Glutamatergic neuron (in vitro differentiated cells): ENCODE results near the gene OR13C3. TPM values are rescaled to one million over a fixed set of nuclear protein-coding genes. Genes with fewer than 3 reads are reported as not detected.

Source experiments
- DNase-seq: peaks from one replicate; pipeline ENCODE4 v3.0.0; 2022
- H3K27ac Mint-ChIP-seq: one replicate; pipeline ENCODE4 v1.8.0; 2020; ENCODE audit warnings: mild to moderate bottlenecking, mixed read lengths, inconsistent platforms; ENCODE audit not compliant: unreplicated experiment
- H3K27me3 Mint-ChIP-seq: one replicate; pipeline ENCODE4 v1.8.0; 2020; ENCODE audit warnings: mild to moderate bottlenecking, moderate library complexity, mixed read lengths, inconsistent platforms; ENCODE audit not compliant: unreplicated experiment
- H3K36me3 Mint-ChIP-seq: one replicate; pipeline ENCODE4 v1.8.0; 2020; ENCODE audit warnings: mild to moderate bottlenecking, mixed read lengths, inconsistent platforms; ENCODE audit not compliant: unreplicated experiment
- H3K4me1 Mint-ChIP-seq: one replicate; pipeline ENCODE4 v1.8.0; 2020; ENCODE audit warnings: mild to moderate bottlenecking, low read depth, mixed read lengths, inconsistent platforms; ENCODE audit not compliant: unreplicated experiment
- H3K4me3 Mint-ChIP-seq: one replicate; pipeline ENCODE4 v1.8.0; 2020; ENCODE audit warnings: mild to moderate bottlenecking, mixed read lengths, inconsistent platforms; ENCODE audit not compliant: unreplicated experiment
- H3K9me3 Mint-ChIP-seq: one replicate; pipeline ENCODE4 v1.8.0; 2020; ENCODE audit warnings: mild to moderate bottlenecking, moderate library complexity, mixed read lengths, inconsistent platforms; ENCODE audit not compliant: unreplicated experiment
- CTCF ChIP-seq: fragments of 200-600 bp; sonication (generic); IDR thresholded peaks from one replicate; pipeline ENCODE4 v1.5.0; 2021; ENCODE audit not compliant: partially characterized antibody, unreplicated experiment
- total RNA-seq: library from RNA; stranded (reverse); fragmentation: NEBNext Ultra II Directional; extraction: Animal tissue kit (Norgen Biotek cat#: 25700); gene quantifications from one replicate; pipeline ENCODE4 v1.2.1, GENCODE V29; 2021; ENCODE audit not compliant: unreplicated experiment

OR13C3 gene
- total RNA-seq, 1 donor from 2014 or later: not detected

DNA sequence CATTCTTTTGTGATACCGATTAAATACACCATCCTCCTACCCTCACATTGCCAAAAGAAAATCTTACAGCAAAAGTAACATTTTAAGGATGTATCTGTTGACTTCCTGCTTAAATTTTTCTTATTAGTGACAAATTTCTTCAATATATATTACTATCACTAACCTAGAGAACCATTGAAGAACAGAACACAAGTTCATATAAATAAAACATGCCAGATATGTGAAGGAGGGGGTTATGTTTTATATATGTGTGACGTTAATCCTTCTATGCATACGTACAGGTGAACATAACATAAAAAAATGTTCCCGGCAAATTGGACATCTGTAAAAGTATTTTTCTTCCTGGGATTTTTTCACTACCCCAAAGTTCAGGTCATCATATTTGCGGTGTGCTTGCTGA, 32.7 kb downstream of the OR13C3 start, which contains the start of gene OR13F1:
Gene OR13F1 (plus strand): TSS at position 301 of the 400 bp plus-strand sequence. CDS start 0 bp downstream, at position 301.
- no peaks in the 10 kb centered on the region for H3K36me3 Mint-ChIP-seq
- no peak for DNase-seq
- H3K27ac Mint-ChIP-seq: no peak within 1 kb of the TSS
- no peak for TF ChIP-seq CTCF
- H3K4me3 Mint-ChIP-seq: no peak within 1 kb of the TSS
- H3K9me3 Mint-ChIP-seq: no peaks in the 10 kb centered on the region
- H3K4me1 Mint-ChIP-seq: no peaks in the 10 kb centered on the region
- H3K27me3 Mint-ChIP-seq: no peaks in the 10 kb centered on the region

DNA sequence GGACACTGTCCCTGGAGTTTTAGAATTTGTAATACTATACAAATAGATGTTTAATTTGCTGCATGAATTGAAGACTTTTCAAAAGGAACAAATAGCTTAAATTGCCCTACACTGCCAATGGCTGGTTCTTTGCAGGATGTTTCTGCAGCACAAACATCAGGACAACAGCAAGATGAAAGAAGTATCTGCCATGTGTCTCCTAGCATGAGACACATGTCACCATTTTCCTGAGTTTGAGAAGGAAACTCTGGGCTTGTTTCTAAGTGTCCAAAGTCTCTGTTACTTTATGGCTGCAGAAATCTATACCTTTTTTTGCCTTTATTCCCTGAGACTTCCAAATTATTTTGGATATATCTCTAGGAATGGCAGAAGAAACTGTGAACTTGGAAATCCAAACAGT, 33.2 kb downstream of the OR13C3 start:
- Mint-ChIP-seq H3K27ac (no peak overlapping the region), H3K36me3 (no peaks in the 10 kb centered on the region), H3K4me3 (no peak overlapping the region), H3K9me3 (no peaks in the 10 kb centered on the region), H3K4me1 (no peaks in the 10 kb centered on the region), H3K27me3 (no peaks in the 10 kb centered on the region)
- TF ChIP-seq CTCF: no peak
- no peak for DNase-seq

DNA sequence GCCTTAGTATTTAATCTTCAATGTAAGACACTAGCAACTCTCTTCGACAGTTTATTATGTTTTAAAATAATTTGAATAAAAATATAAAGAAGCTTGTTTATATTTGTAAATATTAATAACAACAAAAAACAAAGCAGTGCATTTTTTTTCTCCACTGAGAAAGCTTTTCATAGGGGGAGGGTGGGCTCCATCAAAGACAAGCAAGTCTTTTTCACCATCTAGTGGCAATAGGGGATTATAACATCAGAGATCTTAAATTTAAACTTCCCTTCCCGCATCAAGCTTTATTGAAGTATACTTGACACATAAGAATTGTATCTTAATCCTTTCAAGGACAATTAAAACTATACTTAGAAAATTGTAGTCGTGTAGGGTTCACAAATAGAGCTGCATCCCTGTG, 41.8 kb downstream of the OR13C3 start:
- DNase-seq: no peak
- Mint-ChIP-seq H3K9me3 (no peaks in the 10 kb centered on the region), H3K27me3 (no peaks in the 10 kb centered on the region)

More for the DNA sequence above, 41.8 kb downstream of the OR13C3 start:
- Mint-ChIP-seq H3K27ac (no peak overlapping the region), H3K4me1 (no peaks in the 10 kb centered on the region), H3K36me3 (no peaks in the 10 kb centered on the region), H3K4me3 (no peak overlapping the region)
- TF ChIP-seq CTCF: peak; percentile 59

Other genes with a start within 250 kb of the OR13C3 start
- gene OR13F1, start 32.6 kb downstream of the OR13C3 start, total RNA-seq: not detected
- not detected for gene OR13C4, start 9.6 kb downstream of the OR13C3 start, total RNA-seq
- gene OR13C8, start 32.3 kb upstream of the OR13C3 start, total RNA-seq: not detected
- gene OR13C5, start 62.6 kb upstream of the OR13C3 start, total RNA-seq: not detected
- not detected for gene OR13C2, start 68.8 kb upstream of the OR13C3 start, total RNA-seq
- gene OR13C9, start 81.3 kb upstream of the OR13C3 start, total RNA-seq: not detected
- not detected for gene OR13D1, start 157.7 kb upstream of the OR13C3 start, total RNA-seq
- gene NIPSNAP3A, start 210.8 kb upstream of the OR13C3 start, total RNA-seq: 28.0 TPM
- 2.8 TPM for gene NIPSNAP3B, start 227.3 kb upstream of the OR13C3 start, total RNA-seq